Stomach (tissue), 4 donors: ENCODE measurements around the gene UTP14C.

Experiments
- EP300 ChIP-seq: sonication (generic); formaldehyde crosslinking; IDR thresholded peaks from one replicate; pipeline ENCODE4 v1.6.1; 2017; ENCODE audit warnings: antibody characterized with exemption
- POLR2A ChIP-seq, 4 donors: fragments of 450-650 bp; IDR thresholded peaks; one replicate each; pipeline ENCODE4 v1.6.1; 2016; ENCODE audit warnings: antibody characterized with exemption in 4 of 4, control low read depth in 2 of 4, mild to moderate bottlenecking in 1 of 4, moderate library complexity in 1 of 4
- TF ChIP-seq, protein P1 (sequence below), 7 experiments: fragments of 450-650 bp in 4 of 7; fragments of 200-600 bp in 3 of 7; sonication (generic) in 3 of 7; IDR thresholded peaks; one replicate each; pipeline ENCODE4 v1.5.1; 2016 to 2019; ENCODE audit warnings: antibody characterized with exemption in 7 of 7, control low read depth in 2 of 7, mild to moderate bottlenecking in 1 of 7

DNA sequence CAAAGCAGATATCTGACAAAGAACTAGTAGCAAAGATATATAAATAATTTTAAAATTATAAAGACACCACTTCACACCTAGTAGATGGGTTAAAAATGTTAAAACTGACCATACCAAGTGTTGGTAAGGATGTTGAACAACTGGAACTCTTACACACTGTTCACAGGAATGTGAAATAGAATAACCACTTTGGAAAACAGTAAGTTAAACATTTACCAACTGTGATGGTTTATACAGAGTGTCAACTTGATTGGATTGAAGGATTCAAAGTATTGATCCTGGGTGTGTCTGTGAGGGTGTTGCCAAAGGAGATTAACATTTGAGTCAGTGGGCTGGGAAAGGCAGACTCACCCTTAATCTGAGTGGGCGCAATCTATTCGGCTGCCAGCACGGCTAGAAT lies 19.2 kb downstream of the UTP14C start:
- TF ChIP-seq EP300 = no peak
- no peak for TF ChIP-seq POLR2A (IDR thresholded peaks at IDR 0.05)
- TF ChIP-seq, protein P1, sequence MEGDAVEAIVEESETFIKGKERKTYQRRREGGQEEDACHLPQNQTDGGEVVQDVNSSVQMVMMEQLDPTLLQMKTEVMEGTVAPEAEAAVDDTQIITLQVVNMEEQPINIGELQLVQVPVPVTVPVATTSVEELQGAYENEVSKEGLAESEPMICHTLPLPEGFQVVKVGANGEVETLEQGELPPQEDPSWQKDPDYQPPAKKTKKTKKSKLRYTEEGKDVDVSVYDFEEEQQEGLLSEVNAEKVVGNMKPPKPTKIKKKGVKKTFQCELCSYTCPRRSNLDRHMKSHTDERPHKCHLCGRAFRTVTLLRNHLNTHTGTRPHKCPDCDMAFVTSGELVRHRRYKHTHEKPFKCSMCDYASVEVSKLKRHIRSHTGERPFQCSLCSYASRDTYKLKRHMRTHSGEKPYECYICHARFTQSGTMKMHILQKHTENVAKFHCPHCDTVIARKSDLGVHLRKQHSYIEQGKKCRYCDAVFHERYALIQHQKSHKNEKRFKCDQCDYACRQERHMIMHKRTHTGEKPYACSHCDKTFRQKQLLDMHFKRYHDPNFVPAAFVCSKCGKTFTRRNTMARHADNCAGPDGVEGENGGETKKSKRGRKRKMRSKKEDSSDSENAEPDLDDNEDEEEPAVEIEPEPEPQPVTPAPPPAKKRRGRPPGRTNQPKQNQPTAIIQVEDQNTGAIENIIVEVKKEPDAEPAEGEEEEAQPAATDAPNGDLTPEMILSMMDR (IDR thresholded peaks at IDR 0.05) = no peak
